GM18517 (cell line): ENCODE results near the gene PYDC2.

Source experiments
- ATAC-seq: cut with Tn5 transposase; IDR thresholded peaks from one replicate; pipeline ENCODE4 v1.9.1; 2021; ENCODE audit warnings: mild to moderate bottlenecking, moderate library complexity; ENCODE audit not compliant: unreplicated experiment

The PYDC2 gene

DNA sequence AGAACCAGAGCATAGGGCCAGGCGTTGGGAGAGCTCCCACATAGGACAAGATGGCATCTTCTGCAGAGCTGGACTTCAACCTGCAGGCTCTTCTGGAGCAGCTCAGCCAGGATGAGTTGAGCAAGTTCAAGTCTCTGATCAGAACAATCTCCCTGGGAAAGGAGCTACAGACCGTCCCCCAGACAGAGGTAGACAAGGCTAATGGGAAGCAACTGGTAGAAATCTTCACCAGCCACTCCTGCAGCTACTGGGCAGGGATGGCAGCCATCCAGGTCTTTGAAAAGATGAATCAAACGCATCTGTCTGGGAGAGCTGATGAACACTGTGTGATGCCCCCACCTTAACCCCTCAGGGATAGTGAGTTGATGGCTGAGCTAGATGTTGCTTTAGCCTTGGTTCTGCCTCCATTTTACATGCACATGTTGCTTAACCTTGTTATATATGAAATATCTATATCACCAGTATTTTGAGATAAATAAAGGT lies at the start of gene PYDC2:
TSS of gene PYDC2 (plus strand) at position 51 of the 483 bp plus-strand sequence. CDS start at position 51, 0 bp downstream.
- ATAC-seq = no peak

DNA sequence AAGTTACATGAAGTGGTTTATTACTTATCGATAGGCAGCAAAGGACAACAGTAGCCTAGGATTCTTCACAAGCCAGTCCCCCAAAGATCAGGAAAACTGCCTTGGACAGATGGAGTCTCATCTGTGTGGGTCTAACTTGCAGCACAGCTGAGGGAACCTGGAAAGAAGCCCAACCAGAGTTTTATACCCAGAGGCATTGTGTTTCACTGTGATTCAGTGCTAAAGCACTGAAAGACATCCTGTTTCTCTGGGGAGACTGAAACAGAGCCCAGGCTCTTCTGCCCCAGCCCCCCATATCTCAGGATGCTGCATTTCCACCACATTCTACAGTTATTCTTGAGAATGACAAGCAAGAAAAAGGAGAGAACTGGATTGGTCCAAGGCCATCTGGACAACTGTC lies 48.2 kb upstream of the PYDC2 start:
- ATAC-seq = no peak

DNA sequence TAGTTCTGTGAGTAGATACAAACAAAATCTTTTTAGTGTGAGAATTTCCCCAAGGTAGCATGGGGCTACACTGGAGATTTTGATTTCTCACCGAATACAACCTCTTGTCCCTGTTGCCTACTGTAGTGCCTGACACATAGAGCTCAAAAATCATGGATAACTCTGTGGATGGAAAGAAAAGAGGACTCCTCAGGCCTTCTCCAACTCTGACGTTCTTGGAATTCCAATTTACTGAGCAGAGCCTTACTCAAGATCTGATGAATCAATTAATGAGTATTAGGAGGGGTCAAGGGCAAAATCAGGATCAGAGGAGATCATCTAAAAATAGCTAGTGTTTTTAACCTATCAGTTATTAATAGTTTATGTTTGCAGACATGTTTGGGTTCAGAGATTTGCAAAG lies 46.7 kb upstream of the PYDC2 start:
- no peak for ATAC-seq

DNA sequence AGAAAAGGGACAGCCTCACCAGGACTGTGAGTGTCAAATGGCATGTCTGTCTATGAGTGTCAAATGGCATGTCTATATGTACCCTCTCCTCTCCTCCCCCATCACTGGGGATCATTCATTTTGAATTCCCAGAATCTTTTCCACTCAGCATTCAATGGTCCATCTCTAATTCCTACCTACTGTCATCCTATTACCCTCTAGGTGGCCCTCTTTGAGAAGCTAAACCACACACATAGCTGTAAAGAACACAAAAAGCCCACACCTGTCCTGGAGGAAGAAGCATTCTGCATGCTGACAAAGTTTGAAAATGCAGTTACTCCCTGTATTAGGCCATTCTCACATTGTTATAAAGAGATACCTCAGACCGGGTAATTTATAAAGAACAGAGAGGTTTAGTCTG lies 46.2 kb upstream of the PYDC2 start:
- ATAC-seq = no peak

DNA sequence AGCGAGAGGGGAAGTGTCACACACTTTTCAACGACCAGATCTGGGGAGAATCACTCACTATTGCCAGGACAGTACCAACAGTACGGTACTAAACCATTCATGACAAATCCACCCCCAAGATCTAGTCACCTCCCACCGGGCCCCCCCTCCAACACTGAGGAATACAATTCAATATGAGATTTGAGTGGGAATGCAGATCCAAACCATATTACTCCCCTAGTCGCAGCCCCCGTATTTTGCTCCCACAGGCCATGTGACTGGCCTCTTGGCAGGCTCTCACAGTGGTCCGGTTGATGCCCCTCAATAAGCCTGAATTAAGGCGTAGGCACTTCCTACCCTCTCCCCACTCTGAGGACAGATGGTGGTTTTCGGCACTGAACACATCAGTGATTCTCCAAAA lies 45.4 kb upstream of the PYDC2 start:
- no peak for ATAC-seq

DNA sequence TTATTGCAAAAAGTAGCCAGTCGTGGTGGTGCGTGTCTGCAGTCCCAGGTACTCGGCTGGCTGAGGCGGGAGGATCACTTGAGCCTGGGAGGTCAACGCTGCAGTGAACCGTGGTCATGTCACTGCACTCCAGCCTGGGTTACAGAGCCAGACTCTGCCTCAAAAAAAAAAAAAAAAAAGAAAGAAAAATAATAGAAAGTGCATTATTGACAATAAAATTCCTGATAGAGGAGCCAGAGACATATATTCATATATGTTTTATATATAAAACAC lies 43.6 kb upstream of the PYDC2 start:
- no peak for ATAC-seq

DNA sequence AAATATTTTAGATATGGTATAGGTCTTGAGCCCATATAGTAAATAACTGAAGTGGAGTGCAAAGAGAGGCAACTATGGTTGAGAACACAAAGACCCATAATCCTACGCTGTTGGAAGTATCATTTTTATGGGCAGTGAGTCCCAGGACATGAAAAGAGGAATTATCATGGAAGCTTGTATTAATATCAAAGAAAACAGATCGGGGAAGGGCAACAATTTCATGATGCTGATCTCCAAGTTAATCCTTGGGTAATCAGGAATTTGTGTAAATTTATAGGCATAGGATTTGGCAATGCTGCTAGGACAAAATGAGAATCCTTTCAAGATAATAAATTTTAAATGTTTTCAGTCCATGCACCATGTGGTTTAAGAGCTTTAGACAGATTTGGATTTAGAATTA lies 40.2 kb upstream of the PYDC2 start:
- no peak for ATAC-seq

DNA sequence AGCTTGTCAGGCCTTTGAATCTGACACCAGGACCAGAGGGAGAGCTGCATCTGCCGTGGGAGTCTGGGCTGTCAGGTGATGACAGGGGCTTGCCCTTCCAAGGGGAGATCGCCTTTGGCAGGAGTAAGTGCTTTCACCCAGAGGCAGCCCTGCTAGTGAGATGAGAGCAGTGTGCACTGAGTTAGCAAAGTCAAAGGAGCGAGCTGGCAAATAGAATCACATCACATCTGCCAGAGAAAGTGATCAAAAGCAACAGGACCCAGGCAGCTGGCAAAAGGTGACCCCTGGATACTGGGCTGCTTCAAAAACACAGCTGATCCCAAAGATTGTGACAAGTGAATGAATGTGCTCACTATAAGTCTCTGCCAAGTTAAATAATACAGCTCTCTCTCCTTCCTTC lies 36.1 kb upstream of the PYDC2 start:
- no peak for ATAC-seq

DNA sequence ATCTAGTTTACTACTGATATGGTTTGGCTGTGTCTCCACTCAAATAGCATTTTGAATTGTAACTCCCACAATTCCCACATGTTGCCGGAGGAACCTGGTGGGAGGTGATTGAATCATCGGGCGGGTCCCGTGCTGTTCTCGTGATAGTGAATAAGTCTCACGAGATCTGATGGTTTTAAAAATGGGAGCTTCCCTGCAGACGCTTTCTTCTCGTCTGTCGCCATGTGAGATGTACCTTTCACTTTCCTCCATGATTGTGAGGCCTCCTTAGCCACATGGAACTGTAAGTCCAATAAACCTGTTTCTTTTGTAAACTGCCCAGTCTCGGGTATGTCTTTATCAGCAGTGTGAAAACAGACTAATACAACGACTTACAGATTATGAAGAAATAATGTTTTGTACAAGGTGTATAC lies 35.6 kb upstream of the PYDC2 start:
- ATAC-seq = no peak

DNA sequence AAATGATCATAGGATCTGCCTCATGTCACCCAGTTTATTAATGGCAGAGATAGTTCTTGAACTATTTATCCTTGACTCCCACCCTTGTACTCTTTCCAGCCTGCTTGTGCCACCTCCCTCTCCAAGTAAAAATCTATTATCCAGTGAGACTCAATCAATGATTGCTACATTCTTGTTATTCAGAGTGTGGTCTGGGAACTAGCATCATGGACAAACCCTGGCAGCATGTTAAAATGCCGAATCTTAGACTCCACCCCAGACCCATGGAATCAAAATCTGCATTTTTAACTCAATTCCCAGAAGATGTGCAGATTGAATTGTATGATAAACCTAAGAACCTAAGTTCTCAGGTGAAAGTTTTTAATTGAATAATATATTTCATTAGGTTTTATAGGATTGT lies 34.7 kb upstream of the PYDC2 start:
- no peak for ATAC-seq

DNA sequence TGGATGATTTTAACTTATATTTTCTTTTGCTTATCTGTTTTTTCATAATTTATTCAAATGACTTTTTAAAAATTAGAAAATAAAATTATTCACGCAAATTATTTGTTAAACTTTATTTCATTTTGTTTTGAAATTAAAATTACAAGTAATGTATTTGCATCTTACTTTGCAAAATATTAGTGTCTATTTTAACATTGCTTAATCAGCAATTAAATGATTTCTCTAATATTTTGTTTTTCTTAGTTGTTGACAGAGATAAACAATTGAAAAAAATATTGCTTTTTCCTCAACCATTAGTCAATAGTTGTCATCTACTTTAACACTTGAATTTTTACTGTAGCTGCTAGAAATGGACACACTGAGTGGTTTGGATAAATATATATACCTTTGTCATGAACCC lies 32.8 kb upstream of the PYDC2 start:
- no peak for ATAC-seq

DNA sequence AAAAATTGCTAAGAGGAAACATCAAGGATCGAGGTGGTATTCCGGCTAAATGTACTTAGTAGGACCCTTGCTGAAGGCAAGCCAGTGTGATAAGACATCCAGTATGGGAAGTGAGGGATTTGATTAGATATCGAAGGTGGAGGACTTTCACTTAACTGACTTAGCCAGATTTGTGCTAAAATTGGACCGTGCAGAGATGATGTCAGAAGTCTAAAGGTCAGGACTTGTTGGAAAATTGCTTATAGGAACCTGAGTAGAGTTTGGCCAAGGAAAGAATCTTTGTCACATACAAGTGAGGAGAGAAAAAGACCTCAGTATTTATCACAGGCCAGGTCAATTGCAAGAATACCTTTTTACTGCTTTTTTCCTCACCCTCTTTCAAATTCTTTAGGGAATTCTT lies 30.9 kb upstream of the PYDC2 start:
- no peak for ATAC-seq

DNA sequence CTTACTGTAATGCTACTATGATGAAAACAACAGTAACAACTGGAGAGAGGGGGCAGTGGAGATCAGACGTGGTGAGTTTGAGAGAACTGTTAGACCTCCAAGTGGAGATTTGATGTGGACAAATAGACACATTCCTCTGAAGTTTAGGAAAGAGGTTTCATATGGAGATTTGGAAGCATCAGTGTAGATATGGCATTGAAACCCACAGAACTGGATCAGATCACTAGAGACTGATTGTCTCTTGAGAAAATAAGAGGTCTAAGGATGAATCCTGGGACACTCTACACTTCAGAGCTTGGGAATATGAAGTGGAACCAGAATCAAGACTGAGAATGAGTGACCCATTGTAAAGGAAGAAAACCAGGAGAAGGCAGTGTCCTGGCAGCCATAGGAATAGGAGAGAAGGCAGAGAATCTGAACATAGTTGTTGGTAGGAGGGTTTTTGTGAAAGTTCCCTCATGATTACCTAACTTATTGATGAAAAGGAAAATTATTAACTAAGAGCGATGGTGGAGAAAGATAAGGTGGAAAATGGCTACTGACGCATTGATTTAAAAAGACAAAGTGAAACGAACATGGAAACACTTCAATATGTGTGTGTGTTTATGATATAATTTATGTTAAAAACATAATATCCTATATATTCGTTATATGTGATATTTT lies 29.7 kb upstream of the PYDC2 start:
- ATAC-seq = no peak

DNA sequence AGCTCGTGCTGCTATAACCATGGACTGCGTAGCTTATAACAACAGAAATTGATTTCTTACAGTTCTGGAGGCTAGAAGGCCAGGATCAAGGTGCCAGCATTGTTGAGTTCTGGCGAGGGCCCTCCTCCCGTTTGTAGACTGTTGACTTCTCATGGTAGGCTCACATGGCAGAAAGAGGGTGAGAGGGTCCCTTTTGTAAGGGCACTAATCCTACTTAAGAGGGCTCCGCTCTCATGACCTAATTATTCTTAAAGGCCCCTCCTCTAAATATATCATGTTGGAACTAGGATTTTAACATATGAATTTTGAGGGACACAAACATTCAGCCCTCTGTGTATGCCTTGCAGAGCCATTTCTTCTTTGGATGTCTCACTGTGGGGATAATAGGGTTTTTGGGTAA lies 28.8 kb upstream of the PYDC2 start:
- ATAC-seq = no peak

DNA sequence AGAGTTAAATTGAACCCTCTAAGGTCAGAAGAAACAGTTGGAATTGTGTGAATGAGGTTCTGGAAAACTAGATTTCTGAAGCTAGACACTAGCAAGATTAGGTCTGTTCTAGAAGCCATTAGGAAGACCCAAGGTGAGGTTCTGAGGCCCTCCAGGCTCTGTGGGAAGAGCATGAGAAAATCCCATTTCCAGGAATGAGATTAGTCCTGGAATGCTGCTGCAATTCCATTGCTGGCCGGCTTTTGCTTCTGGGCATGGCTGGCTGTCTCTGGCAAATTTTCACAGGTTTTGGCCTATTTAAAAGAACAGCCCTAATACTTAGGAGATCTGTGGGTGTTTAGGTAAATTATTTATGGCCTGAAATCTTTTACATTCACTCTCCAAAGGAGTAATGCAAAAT lies 26.9 kb upstream of the PYDC2 start:
- no peak for ATAC-seq

DNA sequence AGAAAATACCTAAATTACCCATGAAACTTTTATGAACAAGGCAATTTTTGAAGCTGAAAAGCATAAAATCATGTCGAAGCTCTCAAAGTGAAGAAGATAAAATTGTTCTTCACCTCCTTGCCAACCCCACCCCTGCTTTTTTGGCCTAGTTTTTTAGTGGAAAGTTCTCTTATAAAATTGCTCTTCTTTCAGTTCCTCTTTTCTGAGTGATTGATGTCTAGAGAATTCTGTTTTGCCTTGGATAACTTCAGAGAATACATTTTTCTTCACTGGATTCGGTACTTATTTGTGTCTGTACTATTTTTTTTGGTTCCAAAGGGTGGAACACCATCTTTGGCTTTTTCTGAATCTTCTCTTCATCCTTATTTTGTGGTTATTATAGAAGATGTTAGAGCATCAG lies 25.0 kb upstream of the PYDC2 start:
- ATAC-seq = no peak

DNA sequence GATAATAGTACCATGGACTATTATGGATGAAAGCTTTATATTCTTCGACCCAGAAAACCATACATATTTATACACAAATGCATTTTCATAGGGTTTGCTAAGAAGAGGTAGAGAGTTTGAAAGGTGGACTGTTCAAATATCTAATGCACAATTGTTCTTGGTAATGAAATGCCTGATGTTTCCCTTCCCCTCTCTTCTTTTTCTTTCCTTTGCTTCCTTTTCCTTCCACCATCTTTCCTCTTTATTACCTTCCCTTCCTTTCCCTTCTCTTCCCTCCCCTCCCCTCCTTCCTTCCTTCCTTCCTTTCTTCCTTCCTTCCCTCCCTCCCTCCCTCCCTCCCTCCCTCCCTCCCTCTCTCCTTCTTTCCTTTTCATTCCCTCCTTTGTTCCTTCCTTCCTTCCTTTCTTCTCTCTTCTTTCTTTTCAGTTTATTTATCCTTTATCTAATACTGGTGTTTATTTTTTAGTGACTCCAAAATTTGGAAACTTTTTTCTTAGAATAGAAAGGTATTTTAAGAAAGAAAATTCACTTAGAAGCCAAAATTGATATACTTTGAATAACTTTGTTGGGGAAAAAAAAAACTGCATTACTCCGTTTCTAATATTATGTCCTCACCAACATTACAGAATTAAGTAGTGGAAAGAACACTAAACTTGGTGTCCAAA lies 22.7 kb upstream of the PYDC2 start:
- ATAC-seq = no peak

DNA sequence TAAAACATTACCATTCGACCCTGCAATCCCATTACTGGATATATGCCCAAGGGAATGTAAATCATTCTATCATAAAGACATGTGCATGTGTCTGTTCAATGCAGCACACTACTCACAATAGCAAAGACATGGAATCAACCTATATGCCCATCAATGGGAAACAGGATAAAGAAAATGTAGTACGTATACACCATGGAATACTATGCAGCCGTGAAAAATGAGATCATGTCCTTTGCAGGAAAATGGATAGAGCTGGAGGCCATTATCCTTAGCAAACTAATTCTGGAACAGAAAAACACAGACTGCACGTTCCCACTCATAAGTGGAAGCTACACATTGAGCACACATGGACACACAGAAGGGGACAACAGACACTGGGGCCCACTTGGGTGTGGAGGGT lies 20.4 kb upstream of the PYDC2 start:
- no peak for ATAC-seq

DNA sequence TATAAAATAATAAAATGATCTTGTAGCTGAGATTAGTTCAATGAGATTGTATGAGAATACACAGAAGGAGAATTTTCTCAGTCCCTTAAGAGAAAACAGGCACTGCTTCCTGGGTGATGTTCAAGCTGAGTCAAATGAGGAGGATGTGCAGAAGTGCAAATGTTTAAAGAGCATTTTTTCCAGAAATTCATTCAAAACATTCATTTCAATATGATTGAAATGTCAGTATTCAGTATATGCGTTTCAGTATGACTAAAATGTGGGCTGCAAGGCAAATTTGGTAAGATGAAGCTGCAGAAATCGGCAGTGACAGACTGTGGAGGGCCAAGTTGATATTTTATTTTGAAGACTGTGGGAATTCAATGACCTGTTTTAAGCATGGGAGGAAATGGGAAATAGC lies 19.3 kb upstream of the PYDC2 start:
- no peak for ATAC-seq

DNA sequence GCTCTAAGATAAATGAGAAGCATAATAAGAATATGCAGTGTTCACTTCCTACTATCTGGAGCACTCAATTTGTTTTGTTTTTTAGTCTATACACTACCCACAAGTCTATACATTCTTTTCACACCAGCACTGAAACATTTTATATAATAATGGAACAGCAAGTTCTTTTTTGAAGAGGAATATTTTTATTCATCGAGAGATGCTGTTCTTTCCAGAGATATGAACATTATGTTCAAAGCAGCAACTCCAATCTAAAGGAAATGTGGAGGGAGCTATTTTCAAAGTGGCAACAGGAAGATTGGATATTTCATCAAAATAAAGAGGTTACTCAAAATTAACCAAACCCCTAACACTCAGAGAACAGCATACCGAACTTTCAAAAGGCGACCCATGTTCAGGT lies 16.4 kb upstream of the PYDC2 start:
- no peak for ATAC-seq

DNA sequence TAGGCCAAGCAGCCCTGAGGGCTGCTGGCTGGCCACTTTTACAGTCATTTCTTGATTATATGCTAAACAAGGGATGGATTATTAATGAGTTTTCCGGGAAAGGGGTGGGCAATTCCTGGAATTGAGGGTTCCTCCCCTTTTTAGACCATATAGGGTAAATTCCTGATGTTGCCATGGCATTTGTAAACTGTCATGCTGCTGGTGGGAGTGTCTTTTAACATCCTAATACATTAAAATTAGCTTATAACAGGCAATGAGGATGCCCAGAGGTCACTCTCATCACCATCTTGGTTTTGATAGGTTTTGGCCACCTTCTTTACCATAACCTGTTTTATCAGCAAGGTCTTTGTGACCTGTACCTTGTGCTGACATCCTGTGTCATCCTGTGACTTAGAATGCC lies 11.7 kb upstream of the PYDC2 start:
- no peak for ATAC-seq

DNA sequence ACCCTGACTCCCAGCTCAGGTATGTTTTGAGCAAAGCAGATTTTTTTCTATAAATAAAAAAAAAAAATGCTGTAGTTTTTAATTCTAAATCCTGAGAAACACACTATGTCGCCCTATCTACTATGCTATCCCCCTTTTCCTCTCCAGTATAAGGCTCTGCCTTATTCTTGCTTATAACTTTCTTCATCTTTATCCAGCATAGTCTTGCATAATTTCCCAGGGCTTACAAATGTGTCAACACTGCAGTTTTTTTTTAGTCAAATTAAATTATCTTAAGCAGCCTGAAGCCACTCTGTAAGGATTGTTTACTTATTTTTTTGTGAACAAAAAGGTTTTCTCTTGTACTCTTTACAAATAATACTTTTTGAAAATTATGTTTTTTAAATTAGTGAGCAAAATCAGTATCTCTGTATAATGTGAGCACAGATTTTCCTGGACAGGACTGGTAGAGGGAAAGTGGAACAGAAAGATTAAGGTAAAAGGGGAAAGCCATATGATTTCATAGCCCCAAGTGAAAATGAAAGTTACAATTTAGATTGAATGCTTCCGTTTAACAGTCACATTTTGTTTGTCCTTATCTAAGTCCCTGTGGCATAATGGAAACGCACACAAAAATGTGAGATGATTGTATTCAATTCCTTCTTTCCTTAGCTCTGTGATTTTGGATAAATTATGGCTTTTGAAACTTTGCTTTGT lies 5.6 kb upstream of the PYDC2 start:
- peak; percentile 64 for ATAC-seq
